Posterior cingulate gyrus (tissue), 11 donors: ENCODE results near the gene SSNA1.

Experiments
- DNase-seq, 10 donors: peaks; one replicate each; pipeline versions ENCODE4 v3.0.0 to v3.0.0-alpha.2; 2020 to 2021; ENCODE audit warnings: mixed read lengths in 3 of 10
- intact Hi-C: fragments of 100-400 bp; cut with DNase I; formaldehyde crosslinking; loops from one replicate; pipeline ENCODE4 v1.15.1; 2023

The SSNA1 gene

GRCh38 chr9:137150617-137151457 lies 37.6 kb upstream of the SSNA1 start:
- intact Hi-C loops: no loop called here
- peak in 1 of 10 donors; percentile 13 for DNase-seq

DNA sequence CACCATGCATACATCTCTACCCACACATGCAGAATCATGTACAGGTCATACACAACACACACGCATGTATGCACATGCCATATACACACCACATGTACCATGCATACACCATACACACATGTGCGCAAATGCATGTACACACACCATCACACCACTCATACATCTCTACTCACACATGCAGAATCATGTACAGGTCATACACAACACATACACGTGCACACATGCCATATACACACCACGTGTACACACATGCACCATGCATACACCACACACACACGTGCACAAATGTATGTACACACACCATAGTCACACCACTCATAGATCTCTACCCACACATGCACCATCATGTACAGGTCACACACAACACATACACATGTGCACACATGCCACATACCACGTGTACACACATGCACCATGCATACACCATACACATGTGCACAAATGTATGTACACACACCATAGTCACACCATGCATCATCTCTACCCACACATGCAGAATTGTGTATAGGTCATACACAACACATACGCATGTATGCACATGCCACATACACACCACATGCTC lies 35.6 kb upstream of the SSNA1 start:
- no peak for DNase-seq
- intact Hi-C loops: no loop called here

DNA sequence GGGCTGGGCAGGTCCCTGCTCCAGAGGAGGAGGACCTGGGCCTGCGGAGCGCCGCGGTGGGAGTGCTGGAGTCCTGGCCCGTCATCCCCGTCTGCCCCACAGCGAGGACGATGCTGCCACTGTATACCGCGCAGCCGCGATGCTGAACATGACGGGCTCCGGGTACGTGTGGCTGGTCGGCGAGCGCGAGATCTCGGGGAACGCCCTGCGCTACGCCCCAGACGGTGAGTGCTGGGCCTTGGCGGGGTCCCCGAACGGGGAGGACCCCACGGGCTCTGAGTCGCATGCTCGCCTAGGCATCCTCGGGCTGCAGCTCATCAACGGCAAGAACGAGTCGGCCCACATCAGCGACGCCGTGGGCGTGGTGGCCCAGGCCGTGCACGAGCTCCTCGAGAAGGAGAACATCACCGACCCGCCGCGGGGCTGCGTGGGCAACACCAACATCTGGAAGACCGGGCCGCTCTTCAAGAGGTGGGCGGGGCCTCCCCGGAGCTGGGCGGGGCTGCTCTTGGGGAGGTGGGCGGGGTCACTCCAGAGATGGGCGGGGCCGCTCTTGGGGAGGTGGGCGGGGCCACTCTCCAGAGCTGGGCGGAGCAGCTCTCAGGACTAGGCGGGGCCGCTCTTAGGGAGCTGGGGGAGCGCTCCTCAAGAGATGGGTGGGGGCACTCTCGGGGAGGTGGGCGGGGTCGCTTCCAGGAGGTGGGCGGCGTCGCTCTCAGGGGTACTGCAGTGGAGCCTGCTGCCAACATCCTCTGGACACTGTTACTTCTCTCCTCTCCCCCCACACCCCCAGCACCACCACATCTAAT lies 31.7 kb upstream of the SSNA1 start:
- intact Hi-C loops: no loop called here
- DNase-seq: peak in 5 of 10 donors; percentile 52 to 92 (median 68)

DNA sequence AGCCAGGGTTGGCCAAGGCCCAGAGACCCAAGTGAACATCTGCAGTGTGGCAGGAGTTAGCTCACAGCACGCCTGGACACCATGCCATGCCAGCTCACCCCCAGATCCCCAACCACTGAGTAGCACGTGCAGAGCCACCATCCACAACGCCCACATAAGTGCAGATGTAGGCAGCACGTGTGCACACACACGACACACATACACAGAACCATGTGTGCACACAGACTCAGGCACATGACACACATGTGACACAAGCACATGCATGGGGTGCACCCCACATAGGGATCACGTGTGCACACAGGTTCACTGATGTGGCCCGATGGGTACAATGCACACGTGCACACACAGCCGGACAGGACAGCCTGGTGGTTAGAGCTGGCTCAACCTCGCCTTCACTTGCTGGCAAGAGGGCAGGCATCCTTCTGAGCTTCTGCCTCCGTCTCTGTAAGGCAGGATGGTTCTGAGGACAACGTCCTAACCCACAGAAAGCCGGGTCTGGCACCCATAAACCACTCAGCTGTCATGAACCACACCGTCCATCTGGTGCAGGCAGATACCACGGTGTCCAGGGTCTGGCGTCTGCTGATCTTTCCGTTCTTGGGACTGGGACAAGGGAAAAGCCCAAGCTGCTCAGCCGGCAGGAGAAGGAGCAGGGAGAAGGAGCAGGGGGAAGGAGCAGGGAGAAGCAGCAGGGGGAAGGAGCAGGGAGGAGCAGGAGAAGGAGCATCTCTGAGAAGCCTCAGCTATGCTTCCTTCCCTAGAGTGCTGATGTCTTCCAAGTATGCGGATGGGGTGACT lies 30.7 kb upstream of the SSNA1 start:
- intact Hi-C loops: no loop called here

GRCh38 chr9:137158625-137159024 lies 29.9 kb upstream of the SSNA1 start:
- no peak for DNase-seq
- intact Hi-C loops: no loop called here

More for the DNA sequence above, 30.7 kb upstream of the SSNA1 start:
- DNase-seq: peak in 2 of 10 donors; percentile 53 to 72

GRCh38 chr9:137159105-137160053 lies 29.1 kb upstream of the SSNA1 start:
- intact Hi-C loops: no loop called here
- DNase-seq: no peak

DNA sequence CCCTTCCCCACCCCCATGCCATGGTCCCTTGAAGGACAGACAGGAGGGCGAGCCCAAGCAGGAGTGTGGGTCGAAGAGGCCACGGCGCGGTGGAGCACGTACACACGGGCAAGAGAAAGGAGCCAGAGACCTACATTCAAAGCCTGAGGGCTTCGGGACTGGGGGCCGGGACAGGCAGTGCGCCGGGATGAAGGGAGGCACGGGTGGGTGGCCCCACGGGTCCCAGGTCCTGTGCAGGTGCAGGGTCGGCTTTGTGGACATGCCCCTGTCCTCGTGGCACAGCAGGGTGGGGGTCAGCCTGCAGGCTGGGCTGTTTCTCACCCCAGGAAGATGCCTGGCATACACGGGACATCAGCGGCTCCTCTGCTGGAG lies 28.4 kb upstream of the SSNA1 start:
- DNase-seq: no peak
- intact Hi-C loops: no loop called here

DNA sequence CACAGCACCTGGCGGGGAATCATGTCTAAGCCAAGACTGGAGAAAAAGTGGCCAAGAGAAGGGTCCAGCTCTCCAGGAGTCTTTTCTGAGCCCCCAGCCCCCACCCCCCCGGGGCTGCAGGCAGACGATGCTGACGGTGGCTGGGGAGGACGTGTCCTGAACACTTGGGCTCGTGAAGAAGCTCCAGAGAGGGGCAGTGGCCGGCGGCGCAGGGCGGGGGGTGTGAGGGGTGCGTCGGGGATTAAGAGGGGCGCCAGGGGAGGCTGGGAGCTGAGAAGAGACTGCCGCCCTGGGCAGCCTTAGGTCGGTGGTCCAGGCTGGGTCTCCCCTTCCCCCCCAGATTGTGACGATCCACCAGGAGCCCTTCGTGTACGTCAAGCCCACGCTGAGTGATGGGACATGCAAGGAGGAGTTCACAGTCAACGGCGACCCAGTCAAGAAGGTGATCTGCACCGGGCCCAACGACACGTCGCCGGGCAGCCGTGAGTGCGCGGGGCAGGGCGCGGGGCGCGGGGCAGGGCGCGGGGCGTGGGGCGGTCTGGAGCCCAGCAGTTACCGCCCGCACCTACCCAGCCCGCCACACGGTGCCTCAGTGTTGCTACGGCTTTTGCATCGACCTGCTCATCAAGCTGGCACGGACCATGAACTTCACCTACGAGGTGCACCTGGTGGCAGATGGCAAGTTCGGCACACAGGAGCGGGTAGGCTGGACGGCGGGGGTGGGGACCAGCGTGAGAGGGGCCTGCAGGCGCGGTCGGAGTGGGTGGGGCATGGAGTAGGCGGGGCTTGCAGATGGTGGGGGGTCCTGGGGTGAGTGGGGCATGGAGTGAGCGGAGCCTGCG lies 27.5 kb upstream of the SSNA1 start:
- DNase-seq: no peak
- intact Hi-C loops: no loop called here

DNA sequence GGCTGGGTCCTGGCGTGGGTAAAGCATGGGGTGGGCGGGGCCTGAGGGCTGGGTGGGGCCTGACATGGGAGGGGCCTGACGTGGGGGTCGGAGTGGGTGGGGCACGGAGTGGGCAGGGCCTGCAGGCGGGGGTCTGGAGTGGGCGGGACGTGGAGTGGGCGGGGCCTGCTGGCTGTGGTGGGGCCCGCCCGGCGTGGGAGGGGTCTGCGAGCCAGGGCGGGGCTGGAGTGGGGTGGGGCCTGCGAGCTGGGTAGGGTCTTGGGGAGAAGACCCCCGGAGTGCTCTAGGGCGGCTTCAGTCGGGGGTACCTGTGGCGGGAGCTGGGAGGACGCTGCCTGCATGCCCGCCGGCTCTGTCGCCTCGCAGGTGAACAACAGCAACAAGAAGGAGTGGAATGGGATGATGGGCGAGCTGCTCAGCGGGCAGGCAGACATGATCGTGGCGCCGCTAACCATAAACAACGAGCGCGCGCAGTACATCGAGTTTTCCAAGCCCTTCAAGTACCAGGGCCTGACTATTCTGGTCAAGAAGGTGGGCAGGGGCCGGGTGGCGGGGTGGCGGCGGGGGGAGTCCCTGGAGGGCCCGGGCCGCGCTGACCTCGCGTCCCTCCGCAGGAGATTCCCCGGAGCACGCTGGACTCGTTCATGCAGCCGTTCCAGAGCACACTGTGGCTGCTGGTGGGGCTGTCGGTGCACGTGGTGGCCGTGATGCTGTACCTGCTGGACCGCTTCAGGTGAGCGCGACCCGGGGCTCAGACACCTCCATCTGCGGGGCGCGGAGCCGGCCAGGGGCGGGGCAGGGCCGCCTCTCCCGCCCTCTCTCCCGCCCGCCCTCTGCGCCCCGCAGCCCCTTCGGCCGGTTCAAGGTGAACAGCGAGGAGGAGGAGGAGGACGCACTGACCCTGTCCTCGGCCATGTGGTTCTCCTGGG lies 26.7 kb upstream of the SSNA1 start:
- intact Hi-C loops: no loop called here
- DNase-seq: no peak

GRCh38 chr9:137162505-137163364 lies 25.7 kb upstream of the SSNA1 start:
- no peak for DNase-seq
- intact Hi-C loops: no loop called here

DNA sequence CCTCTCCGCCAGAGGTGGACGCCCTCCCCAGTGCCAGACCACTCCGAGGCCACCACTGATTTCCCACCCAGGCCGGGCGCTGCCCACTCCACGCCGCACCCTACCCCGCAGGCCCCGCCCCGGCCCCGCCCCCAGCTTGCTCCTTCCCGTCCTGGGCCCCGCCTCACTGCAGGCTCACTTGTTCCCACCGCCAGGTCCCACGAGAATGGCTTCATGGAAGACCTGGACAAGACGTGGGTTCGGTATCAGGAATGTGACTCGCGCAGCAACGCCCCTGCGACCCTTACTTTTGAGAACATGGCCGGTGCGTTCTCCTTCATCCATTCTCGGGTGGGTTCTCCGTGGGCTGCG lies 25.1 kb upstream of the SSNA1 start:
- intact Hi-C loops: no loop called here
- no peak for DNase-seq

GRCh38 chr9:137163805-137164204 lies 24.7 kb upstream of the SSNA1 start:
- DNase-seq: no peak
- intact Hi-C loops: no loop called here

- intact Hi-C loops: loop anchor here (5.0 kb wide), 1 partner anchor 32 kb away; no protein-coding TSS in a partner anchor
These were observed 23.9 kb upstream of the SSNA1 start for GRCh38 chr9:137164370-137165249.

DNA sequence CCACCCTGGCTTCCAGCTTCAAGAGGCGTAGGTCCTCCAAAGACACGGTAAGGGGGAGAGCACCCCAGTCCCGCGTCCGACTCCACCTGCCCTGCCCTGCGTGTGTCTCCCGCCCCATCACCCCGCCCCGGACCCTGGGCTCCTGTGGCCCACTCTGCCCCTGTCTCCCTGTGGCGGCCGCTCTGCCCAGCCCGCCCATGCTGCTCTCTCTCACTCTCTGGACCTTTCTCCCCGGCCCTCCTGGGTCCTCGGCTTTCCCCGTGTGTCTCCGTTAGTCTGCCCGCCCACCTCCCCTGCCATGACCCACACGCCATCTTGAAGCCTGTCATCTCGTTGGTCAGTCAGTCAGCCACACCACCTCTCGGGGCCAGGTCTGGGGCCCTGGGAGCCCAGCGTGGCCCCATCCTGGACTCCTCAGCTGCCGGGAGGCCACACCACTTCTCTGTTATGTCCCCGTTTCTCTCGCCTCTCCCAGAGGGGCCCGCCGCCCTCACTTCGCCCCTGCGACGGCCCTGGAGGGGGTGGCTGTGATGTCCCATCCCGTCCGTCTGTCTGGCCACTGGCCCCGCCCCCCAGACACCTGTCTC lies 23.1 kb upstream of the SSNA1 start:
- DNase-seq: no peak
- intact Hi-C loops: loop anchor here (5.0 kb wide), 1 partner anchor 33 kb away; no protein-coding TSS in a partner anchor

More at GRCh38 chr9:137164370-137165249, 23.9 kb upstream of the SSNA1 start:
- no peak for DNase-seq
